Liver (tissue), 9 donors: ENCODE measurements around the gene OLFML2A. TPM values are rescaled to one million over a fixed set of nuclear protein-coding genes. Genes with fewer than 3 reads are reported as not detected.

Experiments
- DNase-seq: peaks from one replicate; pipeline ENCODE4 v3.0.0-alpha.2; 2017; ENCODE audit warnings: low spot score
- H3K27ac ChIP-seq, 2 donors: one replicate each; pipeline ENCODE4 v1.7.0; 2013; ENCODE audit warnings: inconsistent platforms in 2 of 2, low read length in 2 of 2, control low read depth in 1 of 2, low read depth in 1 of 2, mild to moderate bottlenecking in 1 of 2
- H3K27me3 ChIP-seq, 4 donors: one replicate each; pipeline versions ENCODE4 v1.6.1 to v1.7.0; 2013; ENCODE audit warnings: low read length in 3 of 4, inconsistent platforms in 1 of 4, mild to moderate bottlenecking in 1 of 4, moderate library complexity in 1 of 4; ENCODE audit not compliant: control insufficient read depth in 4 of 4, insufficient read depth in 4 of 4
- H3K36me3 ChIP-seq, 4 donors: one replicate each; pipeline versions ENCODE4 v1.6.1 to v1.7.0; 2013; ENCODE audit warnings: low read length in 3 of 4, mild to moderate bottlenecking in 3 of 4, low read depth in 1 of 4, moderate library complexity in 1 of 4; ENCODE audit not compliant: control insufficient read depth in 4 of 4, insufficient read depth in 3 of 4
- H3K4me1 ChIP-seq, 4 donors: one replicate each; pipeline versions ENCODE4 v1.6.1 to v1.7.0; 2013; ENCODE audit warnings: low read length in 3 of 4, mild to moderate bottlenecking in 3 of 4, moderate library complexity in 1 of 4; ENCODE audit not compliant: control insufficient read depth in 4 of 4, insufficient read depth in 4 of 4
- H3K4me3 ChIP-seq, 3 donors: one replicate each; pipeline versions ENCODE4 v1.6.1 to v1.7.0; 2013; ENCODE audit warnings: low read length in 3 of 3, control low read depth in 1 of 3, low read depth in 1 of 3, mild to moderate bottlenecking in 1 of 3
- H3K9ac ChIP-seq, 2 donors: one replicate each; pipeline ENCODE4 v1.7.0; 2013; ENCODE audit warnings: low read length in 2 of 2, mild to moderate bottlenecking in 2 of 2, moderate library complexity in 2 of 2, control low read depth in 1 of 2, low read depth in 1 of 2
- H3K9me3 ChIP-seq, 4 donors: one replicate each; pipeline versions ENCODE4 v1.6.1 to v1.7.0; 2013; ENCODE audit warnings: low read length in 3 of 4; ENCODE audit not compliant: control insufficient read depth in 4 of 4
- EGR1 ChIP-seq, 2 donors: IDR thresholded peaks; 2 replicates each; pipeline ENCODE4 v1.6.1; 2016 to 2018; ENCODE audit warnings: antibody characterized with exemption in 2 of 2, low read depth in 2 of 2
- FOXA1 ChIP-seq: IDR thresholded peaks from 2 replicates; pipeline ENCODE4 v1.6.1; 2016; ENCODE audit warnings: antibody characterized with exemption
- FOXA2 ChIP-seq: IDR thresholded peaks from 2 replicates; pipeline ENCODE4 v1.6.1; 2016; ENCODE audit warnings: antibody characterized with exemption
- GABPA ChIP-seq, 2 donors: IDR thresholded peaks in 1 of 2; conservative IDR thresholded peaks in 1 of 2; 2 replicates each; pipeline ENCODE4 v1.6.1; 2016; ENCODE audit warnings: antibody characterized with exemption in 2 of 2, mild to moderate bottlenecking in 1 of 2, moderate library complexity in 1 of 2
- HNF4A ChIP-seq, 2 donors: conservative IDR thresholded peaks; 2 replicates each; pipeline ENCODE4 v1.6.1; 2016; ENCODE audit warnings: antibody characterized with exemption in 2 of 2, mild to moderate bottlenecking in 2 of 2
- HNF4G ChIP-seq: IDR thresholded peaks from 2 replicates; pipeline ENCODE4 v1.6.1; 2016; ENCODE audit warnings: antibody characterized with exemption
- JUND ChIP-seq, 2 donors: IDR thresholded peaks; 2 replicates each; pipeline ENCODE4 v1.6.1; 2016; ENCODE audit warnings: antibody characterized with exemption in 2 of 2
- NR2F2 ChIP-seq: IDR thresholded peaks from 2 replicates; pipeline ENCODE4 v1.6.1; 2016; ENCODE audit warnings: antibody characterized with exemption
- RAD21 ChIP-seq, 2 donors: IDR thresholded peaks; 2 replicates each; pipeline ENCODE4 v1.6.1; 2016; ENCODE audit warnings: antibody characterized with exemption in 2 of 2, mild to moderate bottlenecking in 2 of 2
- RXRA ChIP-seq, 2 donors: IDR thresholded peaks; 2 replicates each; pipeline ENCODE4 v1.6.1; 2017 to 2018; ENCODE audit warnings: antibody characterized with exemption in 2 of 2, mild to moderate bottlenecking in 1 of 2
- SP1 ChIP-seq: IDR thresholded peaks from 2 replicates; pipeline ENCODE4 v1.6.1; 2018; ENCODE audit warnings: antibody characterized with exemption, mild to moderate bottlenecking
- TAF1 ChIP-seq: conservative IDR thresholded peaks from 2 replicates; pipeline ENCODE4 v1.6.1; 2016; ENCODE audit warnings: antibody characterized with exemption, mild to moderate bottlenecking
- YY1 ChIP-seq: IDR thresholded peaks from 2 replicates; pipeline ENCODE4 v1.6.1; 2016; ENCODE audit warnings: antibody characterized with exemption, mild to moderate bottlenecking
- WGBS: extraction: QIAGEN DNeasy Blood & Tissue Kit; methylation state at CpG from one replicate; pipeline ENCODE4 v1.1.7; 2013; 5-methylcytosine and 5-hydroxymethylcytosine counted together
- polyA plus RNA-seq, 2 donors: library from polyadenylated mRNA; stranded (reverse) in 1 of 2; unstranded in 1 of 2; fragments of 200-250 nt in 1 of 2; fragments of >200 nt in 1 of 2; fragmentation: Nextera tagmentation in 1 of 2; extraction: Ambion mirVana in 1 of 2; gene quantifications; one replicate each; pipeline versions ENCODE4 v1.2.1 to v1.2.3, GENCODE V29; 2013 to 2015
- total RNA-seq, 2 donors: library from RNA; depleted of rRNA; stranded (reverse); fragments of >200 nt; gene quantifications; one replicate each; pipeline ENCODE4 v1.2.3, GENCODE V29; 2014
- TF ChIP-seq, protein P1 (sequence below): fragments of 150-350 bp; IDR thresholded peaks from 2 replicates; pipeline ENCODE4 v1.5.1; 2017; ENCODE audit warnings: improper control_type of control experiment, low read depth, low read length; ENCODE audit not compliant: missing input control
- TF ChIP-seq, protein P2 (sequence below): IDR thresholded peaks from 2 replicates; pipeline ENCODE4 v1.6.1; 2016; ENCODE audit warnings: antibody characterized with exemption
- TF ChIP-seq, protein P3 (sequence below): IDR thresholded peaks from 2 replicates; pipeline ENCODE4 v1.6.1; 2016; ENCODE audit warnings: antibody characterized with exemption
- TF ChIP-seq, protein P4 (sequence below): IDR thresholded peaks from 2 replicates; pipeline ENCODE4 v1.6.1; 2016; ENCODE audit warnings: antibody characterized with exemption
- TF ChIP-seq, protein P5 (sequence below): IDR thresholded peaks from 2 replicates; pipeline ENCODE4 v1.6.1; 2016; ENCODE audit warnings: antibody characterized with exemption, mild to moderate bottlenecking
- donor health status: healthy.
- donor health status: healthy.
- donor health status: healthy.
- donor health status: healthy.
- donor health status: healthy.

The OLFML2A gene
- total and polyA plus RNA-seq, 4 donors, result 0.15 to 1.1 (median 0.53) TPM

DNA sequence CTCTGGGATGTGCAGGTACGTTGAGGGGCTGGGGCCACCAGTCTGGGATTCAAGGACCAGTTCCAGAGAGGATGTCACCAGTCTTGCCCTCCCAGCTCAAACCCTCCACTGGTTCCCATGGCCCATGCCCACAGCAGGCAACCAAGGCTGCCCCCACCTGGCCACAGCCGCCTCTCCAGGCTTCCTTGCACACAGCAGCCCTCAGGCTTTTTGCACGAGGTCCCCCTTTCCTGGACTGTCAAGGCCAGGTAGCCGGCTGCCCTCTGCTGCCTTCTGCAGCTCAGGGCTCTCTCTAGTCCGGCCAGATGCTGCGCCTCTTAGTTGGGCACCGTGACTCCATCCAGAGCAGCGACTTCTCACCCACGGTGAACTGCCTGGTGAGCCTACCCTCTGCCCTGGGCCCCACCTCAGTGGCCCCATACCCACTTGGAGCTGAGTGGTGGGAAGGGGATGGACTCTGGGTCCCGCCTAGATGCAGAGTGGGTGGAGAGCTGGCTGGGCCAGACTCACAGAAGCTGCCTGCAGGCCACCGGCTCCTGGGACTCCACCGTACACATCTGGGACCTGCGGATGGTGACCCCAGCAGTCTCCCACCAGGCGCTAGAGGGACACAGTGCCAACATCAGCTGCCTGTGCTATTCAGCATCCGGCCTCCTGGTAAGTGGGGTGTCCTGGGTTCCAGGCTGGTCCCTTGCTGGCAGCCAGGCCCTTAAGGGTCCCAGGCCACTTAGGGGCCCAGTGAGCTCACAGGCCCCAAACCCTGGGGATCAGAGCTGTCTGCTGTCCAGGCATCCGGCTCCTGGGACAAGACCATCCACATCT, 79.2 kb downstream of the OLFML2A start:
- WGBS, result 76% methylated on average over 16 of the region's 16 CpGs
- DNase-seq, result no peak

DNA sequence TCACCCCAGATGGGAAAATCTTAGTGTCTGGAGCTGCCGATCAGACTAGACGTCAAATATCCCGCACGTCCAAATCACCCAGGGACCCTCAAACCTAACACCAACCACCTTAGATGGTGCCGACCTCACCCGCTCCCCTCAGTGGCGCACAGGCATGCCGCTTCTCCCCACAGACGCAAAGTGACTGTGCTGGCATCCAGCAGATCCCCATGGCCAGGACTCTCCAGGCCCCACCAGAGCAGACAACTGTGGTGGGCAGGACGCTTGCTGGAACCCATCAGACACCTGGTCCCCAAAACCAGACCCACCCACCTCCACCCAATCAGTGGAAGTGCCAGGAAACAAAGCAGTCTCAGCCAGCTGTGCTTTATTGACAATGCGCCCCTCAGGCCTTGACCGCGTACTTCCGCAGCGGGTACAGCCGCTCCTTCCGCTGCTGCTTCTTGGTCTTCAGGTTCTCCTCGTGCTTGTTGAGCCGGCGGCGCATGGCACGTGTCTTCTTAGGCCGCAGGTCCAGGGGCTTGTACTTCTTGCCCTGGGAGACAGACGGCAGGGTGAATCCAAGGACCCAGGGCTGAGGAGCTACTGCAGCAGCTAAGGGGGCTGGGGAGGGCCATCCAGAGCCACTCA, 80.7 kb downstream of the OLFML2A start:
- Histone ChIP-seq H3K4me1 (peaks cover 2 to 24% (median 19%) of the 10 kb centered on the region in 4 donors), H3K27ac (no peak overlapping the region), H3K4me3 (no peak overlapping the region), H3K9me3 (no peaks in the 10 kb centered on the region), H3K36me3 (peaks cover 15 to 40% (median 25%) of the 10 kb centered on the region in 4 donors), H3K27me3 (no peaks in the 10 kb centered on the region), H3K9ac (no peak overlapping the region)
- no peak for TF ChIP-seq RAD21 (IDR thresholded peaks at IDR 0.05)
- no peak for TF ChIP-seq RXRA (IDR thresholded peaks at IDR 0.05)
- TF ChIP-seq EGR1 (IDR thresholded peaks at IDR 0.05; ENCODE audit: low read depth in 2 of 2), result no peak
- TF ChIP-seq, protein P1, sequence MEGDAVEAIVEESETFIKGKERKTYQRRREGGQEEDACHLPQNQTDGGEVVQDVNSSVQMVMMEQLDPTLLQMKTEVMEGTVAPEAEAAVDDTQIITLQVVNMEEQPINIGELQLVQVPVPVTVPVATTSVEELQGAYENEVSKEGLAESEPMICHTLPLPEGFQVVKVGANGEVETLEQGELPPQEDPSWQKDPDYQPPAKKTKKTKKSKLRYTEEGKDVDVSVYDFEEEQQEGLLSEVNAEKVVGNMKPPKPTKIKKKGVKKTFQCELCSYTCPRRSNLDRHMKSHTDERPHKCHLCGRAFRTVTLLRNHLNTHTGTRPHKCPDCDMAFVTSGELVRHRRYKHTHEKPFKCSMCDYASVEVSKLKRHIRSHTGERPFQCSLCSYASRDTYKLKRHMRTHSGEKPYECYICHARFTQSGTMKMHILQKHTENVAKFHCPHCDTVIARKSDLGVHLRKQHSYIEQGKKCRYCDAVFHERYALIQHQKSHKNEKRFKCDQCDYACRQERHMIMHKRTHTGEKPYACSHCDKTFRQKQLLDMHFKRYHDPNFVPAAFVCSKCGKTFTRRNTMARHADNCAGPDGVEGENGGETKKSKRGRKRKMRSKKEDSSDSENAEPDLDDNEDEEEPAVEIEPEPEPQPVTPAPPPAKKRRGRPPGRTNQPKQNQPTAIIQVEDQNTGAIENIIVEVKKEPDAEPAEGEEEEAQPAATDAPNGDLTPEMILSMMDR, result no peak
- TF ChIP-seq HNF4G, result no peak
- no peak for TF ChIP-seq NR2F2
- TF ChIP-seq SP1, result no peak
- TF ChIP-seq, protein P2, sequence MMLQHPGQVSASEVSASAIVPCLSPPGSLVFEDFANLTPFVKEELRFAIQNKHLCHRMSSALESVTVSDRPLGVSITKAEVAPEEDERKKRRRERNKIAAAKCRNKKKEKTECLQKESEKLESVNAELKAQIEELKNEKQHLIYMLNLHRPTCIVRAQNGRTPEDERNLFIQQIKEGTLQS, result no peak
- no peak for TF ChIP-seq GABPA (IDR thresholded peaks at IDR 0.05 in 1 of 2, conservative IDR thresholded peaks at IDR 0.05 in 1 of 2)
- no peak for TF ChIP-seq FOXA2
- TF ChIP-seq TAF1, result no peak
- no peak for TF ChIP-seq HNF4A (conservative IDR thresholded peaks at IDR 0.05)
- no peak for TF ChIP-seq JUND (IDR thresholded peaks at IDR 0.05)
- TF ChIP-seq, protein P3, sequence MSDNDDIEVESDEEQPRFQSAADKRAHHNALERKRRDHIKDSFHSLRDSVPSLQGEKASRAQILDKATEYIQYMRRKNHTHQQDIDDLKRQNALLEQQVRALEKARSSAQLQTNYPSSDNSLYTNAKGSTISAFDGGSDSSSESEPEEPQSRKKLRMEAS, result no peak
- no peak for TF ChIP-seq FOXA1
- TF ChIP-seq, protein P4, sequence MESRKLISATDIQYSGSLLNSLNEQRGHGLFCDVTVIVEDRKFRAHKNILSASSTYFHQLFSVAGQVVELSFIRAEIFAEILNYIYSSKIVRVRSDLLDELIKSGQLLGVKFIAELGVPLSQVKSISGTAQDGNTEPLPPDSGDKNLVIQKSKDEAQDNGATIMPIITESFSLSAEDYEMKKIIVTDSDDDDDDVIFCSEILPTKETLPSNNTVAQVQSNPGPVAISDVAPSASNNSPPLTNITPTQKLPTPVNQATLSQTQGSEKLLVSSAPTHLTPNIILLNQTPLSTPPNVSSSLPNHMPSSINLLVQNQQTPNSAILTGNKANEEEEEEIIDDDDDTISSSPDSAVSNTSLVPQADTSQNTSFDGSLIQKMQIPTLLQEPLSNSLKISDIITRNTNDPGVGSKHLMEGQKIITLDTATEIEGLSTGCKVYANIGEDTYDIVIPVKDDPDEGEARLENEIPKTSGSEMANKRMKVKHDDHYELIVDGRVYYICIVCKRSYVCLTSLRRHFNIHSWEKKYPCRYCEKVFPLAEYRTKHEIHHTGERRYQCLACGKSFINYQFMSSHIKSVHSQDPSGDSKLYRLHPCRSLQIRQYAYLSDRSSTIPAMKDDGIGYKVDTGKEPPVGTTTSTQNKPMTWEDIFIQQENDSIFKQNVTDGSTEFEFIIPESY, result no peak
- TF ChIP-seq, protein P5, sequence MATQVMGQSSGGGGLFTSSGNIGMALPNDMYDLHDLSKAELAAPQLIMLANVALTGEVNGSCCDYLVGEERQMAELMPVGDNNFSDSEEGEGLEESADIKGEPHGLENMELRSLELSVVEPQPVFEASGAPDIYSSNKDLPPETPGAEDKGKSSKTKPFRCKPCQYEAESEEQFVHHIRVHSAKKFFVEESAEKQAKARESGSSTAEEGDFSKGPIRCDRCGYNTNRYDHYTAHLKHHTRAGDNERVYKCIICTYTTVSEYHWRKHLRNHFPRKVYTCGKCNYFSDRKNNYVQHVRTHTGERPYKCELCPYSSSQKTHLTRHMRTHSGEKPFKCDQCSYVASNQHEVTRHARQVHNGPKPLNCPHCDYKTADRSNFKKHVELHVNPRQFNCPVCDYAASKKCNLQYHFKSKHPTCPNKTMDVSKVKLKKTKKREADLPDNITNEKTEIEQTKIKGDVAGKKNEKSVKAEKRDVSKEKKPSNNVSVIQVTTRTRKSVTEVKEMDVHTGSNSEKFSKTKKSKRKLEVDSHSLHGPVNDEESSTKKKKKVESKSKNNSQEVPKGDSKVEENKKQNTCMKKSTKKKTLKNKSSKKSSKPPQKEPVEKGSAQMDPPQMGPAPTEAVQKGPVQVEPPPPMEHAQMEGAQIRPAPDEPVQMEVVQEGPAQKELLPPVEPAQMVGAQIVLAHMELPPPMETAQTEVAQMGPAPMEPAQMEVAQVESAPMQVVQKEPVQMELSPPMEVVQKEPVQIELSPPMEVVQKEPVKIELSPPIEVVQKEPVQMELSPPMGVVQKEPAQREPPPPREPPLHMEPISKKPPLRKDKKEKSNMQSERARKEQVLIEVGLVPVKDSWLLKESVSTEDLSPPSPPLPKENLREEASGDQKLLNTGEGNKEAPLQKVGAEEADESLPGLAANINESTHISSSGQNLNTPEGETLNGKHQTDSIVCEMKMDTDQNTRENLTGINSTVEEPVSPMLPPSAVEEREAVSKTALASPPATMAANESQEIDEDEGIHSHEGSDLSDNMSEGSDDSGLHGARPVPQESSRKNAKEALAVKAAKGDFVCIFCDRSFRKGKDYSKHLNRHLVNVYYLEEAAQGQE, result no peak
- TF ChIP-seq YY1, result no peak
- WGBS, result 95% methylated on average over 24 of the region's 24 CpGs
- DNase-seq, result no peak

More for the DNA sequence above, 79.2 kb downstream of the OLFML2A start:
- no peaks in the 10 kb centered on the region for H3K27me3 ChIP-seq
- H3K9ac ChIP-seq, result no peak overlapping the region
- no peak overlapping the region for H3K27ac ChIP-seq
- H3K9me3 ChIP-seq, result no peaks in the 10 kb centered on the region
- H3K4me3 ChIP-seq, result no peak overlapping the region
- TF ChIP-seq, protein P2, result no peak
- peak in 1 of 2 donors; percentile 16 for TF ChIP-seq RAD21 (IDR thresholded peaks at IDR 0.05)
- H3K36me3 ChIP-seq, result peaks cover 15 to 40% (median 25%) of the 10 kb centered on the region in 4 donors
- peaks cover 2 to 27% (median 21%) of the 10 kb centered on the region in 4 donors for H3K4me1 ChIP-seq
